Hepatocyte (in vitro differentiated cells): ENCODE results near the gene MRPL16. TPM values are rescaled to one million over a fixed set of nuclear protein-coding genes. Genes with fewer than 3 reads are reported as not detected.

Experiments
- DNase-seq: peaks from one replicate; pipeline ENCODE4 v3.0.0-alpha.2; 2016; ENCODE audit warnings: low spot score
- H2AFZ ChIP-seq: fragments of 200-600 bp; sonication (generic); 2 replicates; pipeline ENCODE4 v1.6.0; 2016; ENCODE audit warnings: antibody characterized with exemption, mild to moderate bottlenecking
- H3K27ac ChIP-seq: fragments of 200-600 bp; sonication (generic); 2 replicates; pipeline ENCODE4 v1.5.1; 2016; ENCODE audit warnings: mild to moderate bottlenecking
- H3K27me3 ChIP-seq: fragments of 200-600 bp; sonication (generic); 2 replicates; pipeline ENCODE4 v1.6.1; 2016
- H3K36me3 ChIP-seq: fragments of 200-600 bp; sonication (generic); replicated peaks from 2 replicates; pipeline ENCODE4 v1.5.1; 2016; ENCODE audit warnings: low read depth; ENCODE audit not compliant: insufficient read depth
- H3K4me1 ChIP-seq: fragments of 200-600 bp; sonication (generic); 2 replicates; pipeline ENCODE4 v1.5.1; 2016; ENCODE audit warnings: mild to moderate bottlenecking, moderate library complexity; ENCODE audit not compliant: insufficient read depth
- H3K4me2 ChIP-seq: fragments of 200-600 bp; sonication (generic); 2 replicates; pipeline ENCODE4 v1.6.0; 2016
- H3K4me3 ChIP-seq: fragments of 200-600 bp; sonication (generic); 2 replicates; pipeline ENCODE4 v1.5.1; 2016; ENCODE audit warnings: mild to moderate bottlenecking
- H3K79me2 ChIP-seq: fragments of 200-600 bp; sonication (generic); 2 replicates; pipeline ENCODE4 v1.6.0; 2017; ENCODE audit warnings: mild to moderate bottlenecking
- H3K9me2 ChIP-seq: fragments of 200-600 bp; sonication (generic); replicated peaks from 2 replicates; pipeline ENCODE4 v1.6.0; 2017; ENCODE audit warnings: mild to moderate bottlenecking; ENCODE audit not compliant: insufficient read depth
- H3K9me3 ChIP-seq: fragments of 200-600 bp; sonication (generic); 2 replicates; pipeline ENCODE4 v1.5.1; 2016; ENCODE audit warnings: low read depth, mild to moderate bottlenecking
- H4K20me1 ChIP-seq: fragments of 200-600 bp; sonication (generic); 2 replicates; pipeline ENCODE4 v1.6.0; 2016; ENCODE audit warnings: mild to moderate bottlenecking; ENCODE audit not compliant: insufficient read depth, poor library complexity, severe bottlenecking
- CTCF ChIP-seq: fragments of 200-600 bp; sonication (generic); IDR thresholded peaks from 2 replicates; pipeline ENCODE4 v1.5.1; 2016; ENCODE audit warnings: antibody characterized with exemption, mild to moderate bottlenecking; ENCODE audit not compliant: poor library complexity
- EZH2 ChIP-seq: fragments of 200-600 bp; sonication (generic); IDR thresholded peaks from 2 replicates; pipeline ENCODE4 v1.6.1; 2016; ENCODE audit warnings: antibody characterized with exemption, mild to moderate bottlenecking, borderline replicate concordance
- EZH2phosphoT487 ChIP-seq: fragments of 200-600 bp; sonication (generic); IDR thresholded peaks from one replicate; pipeline ENCODE4 v1.6.1; 2018; ENCODE audit warnings: antibody characterized with exemption, mild to moderate bottlenecking, low read depth, moderate library complexity; ENCODE audit not compliant: unreplicated experiment, severe bottlenecking
- WGBS: methylation state at CpG from one replicate; pipeline ENCODE4 v1.1.6; 2016; ENCODE audit warnings: low lambda C conversion rate; ENCODE audit errors: missing lambda C conversion rate; 5-methylcytosine and 5-hydroxymethylcytosine counted together
- polyA plus RNA-seq: library from polyadenylated mRNA; unstranded; fragments of >200 nt; fragmentation: Nextera tagmentation; extraction: Ambion mirVana; gene quantifications from 2 replicates; pipeline ENCODE4 v1.2.1, GENCODE V29; 2016
- total RNA-seq: library from RNA; depleted of rRNA; stranded (reverse); fragments of >200 nt; gene quantifications from 2 replicates; pipeline ENCODE4 v1.2.3, GENCODE V29; 2014

Gene MRPL16
- total and polyA plus RNA-seq, 2 experiments from 2014 or later, result 51.3 to 62.0 TPM

- Histone ChIP-seq H3K36me3 (no peaks in the 10 kb centered on the region), H3K4me1 (peaks cover 44% of the 10 kb centered on the region), H3K4me3 (no peak overlapping the region), H3K9me2 (no peaks in the 10 kb centered on the region), H3K79me2 (peaks cover 98% of the 10 kb centered on the region), H3K27ac (no peak overlapping the region), H3K4me2 (peak overlapping the region; percentile 38), H3K9me3 (no peaks in the 10 kb centered on the region), H4K20me1 (peaks cover 73% of the 10 kb centered on the region), H2AFZ (no peak overlapping the region), H3K27me3 (no peaks in the 10 kb centered on the region)
- no peak for TF ChIP-seq EZH2phosphoT487
- DNase-seq, result no peak
- 81% methylated on average over 4 of the region's 4 CpGs for WGBS
Measured at GRCh38 chr11:59760771-59761170, 49.8 kb downstream of the MRPL16 start.

GRCh38 chr11:59759900-59760299 lies 50.7 kb downstream of the MRPL16 start:
- Histone ChIP-seq H4K20me1 (peaks cover 66% of the 10 kb centered on the region), H3K79me2 (peaks cover 91% of the 10 kb centered on the region), H3K4me2 (no peak overlapping the region), H3K36me3 (no peaks in the 10 kb centered on the region), H3K9me2 (no peaks in the 10 kb centered on the region), H3K27me3 (no peaks in the 10 kb centered on the region), H3K4me3 (no peak overlapping the region), H3K27ac (no peak overlapping the region), H2AFZ (no peak overlapping the region), H3K9me3 (no peaks in the 10 kb centered on the region), H3K4me1 (peaks cover 37% of the 10 kb centered on the region)
- TF ChIP-seq EZH2phosphoT487 (no peak), CTCF (no peak), EZH2 (no peak)
- WGBS, result 51% methylated on average over 4 of the region's 4 CpGs
- no peak for DNase-seq

GRCh38 chr11:59758401-59759037 lies 52.1 kb downstream of the MRPL16 start:
- H3K9me3 ChIP-seq, result no peaks in the 10 kb centered on the region
- peak overlapping the region; percentile 76 for H3K27ac ChIP-seq
- H4K20me1 ChIP-seq, result peaks cover 57% of the 10 kb centered on the region
- H3K4me3 ChIP-seq, result no peak overlapping the region
- WGBS, result 84% methylated on average over 4 of the region's 4 CpGs
- H3K9me2 ChIP-seq, result no peaks in the 10 kb centered on the region
- no peak for TF ChIP-seq EZH2phosphoT487
- TF ChIP-seq CTCF, result no peak
- no peak for TF ChIP-seq EZH2
- H3K36me3 ChIP-seq, result no peaks in the 10 kb centered on the region
- peaks cover 27% of the 10 kb centered on the region for H3K4me1 ChIP-seq
- H3K4me2 ChIP-seq, result peak overlapping the region; percentile 96
- H3K27me3 ChIP-seq, result no peaks in the 10 kb centered on the region
- H3K79me2 ChIP-seq, result peaks cover 77% of the 10 kb centered on the region
- no peak for DNase-seq
- no peak overlapping the region for H2AFZ ChIP-seq

GRCh38 chr11:59756845-59757244 lies 53.7 kb downstream of the MRPL16 start:
- Histone ChIP-seq H3K79me2 (peaks cover 60% of the 10 kb centered on the region), H2AFZ (no peak overlapping the region), H3K4me3 (peak overlapping the region; percentile 99), H3K9me2 (no peaks in the 10 kb centered on the region), H3K27me3 (no peaks in the 10 kb centered on the region), H3K4me2 (peak overlapping the region; percentile 96), H4K20me1 (peaks cover 45% of the 10 kb centered on the region), H3K4me1 (peaks cover 22% of the 10 kb centered on the region), H3K27ac (peak overlapping the region; percentile 99), H3K36me3 (no peaks in the 10 kb centered on the region), H3K9me3 (no peaks in the 10 kb centered on the region)
- DNase-seq, result peak; percentile 84
- no peak for TF ChIP-seq EZH2phosphoT487
- no peak for TF ChIP-seq CTCF
- no peak for TF ChIP-seq EZH2
- WGBS, result 26% methylated on average over 4 of the region's 4 CpGs
